Adrenal gland (tissue), 5 donors: Measurements from ENCODE around the gene TULP4.

Experiments
- CTCF ChIP-seq, 6 experiments: fragments of 450-650 bp in 4 of 6; fragments of 200-600 bp in 2 of 6; sonication (generic) in 1 of 6; IDR thresholded peaks; 1 replicate in 5 of 6; 2 replicates in 1 of 6; pipeline versions ENCODE4 v1.5.1 to v1.8.0; 2016 to 2021; ENCODE audit warnings: antibody characterized with exemption in 6 of 6, mild to moderate bottlenecking in 2 of 6, moderate library complexity in 1 of 6
- POLR2A ChIP-seq, 2 donors: fragments of 450-650 bp; IDR thresholded peaks; one replicate each; pipeline ENCODE4 v1.6.1; 2017; ENCODE audit warnings: antibody characterized with exemption in 2 of 2, mild to moderate bottlenecking in 2 of 2, moderate library complexity in 1 of 2
- donor health status: DM: no; HTN: no; CAD: no.

GRCh38 chr6:158441716-158442215 is 129.5 kb downstream of the TULP4 start:
- no peak for TF ChIP-seq POLR2A (IDR thresholded peaks at IDR 0.05)
- no peak for TF ChIP-seq CTCF (IDR thresholded peaks at IDR 0.05)
